ENCODE results near the gene SUOX. TPM values are rescaled to one million over a fixed set of nuclear protein-coding genes. Genes with fewer than 3 reads are reported as not detected.
A peak's percentile ranks its signal among the peaks of the same experiment; 100 is the strongest.

SUOX gene
- total RNA-seq, 2 donors from 2014 or later = 10.6 to 20.8 TPM

DNA sequence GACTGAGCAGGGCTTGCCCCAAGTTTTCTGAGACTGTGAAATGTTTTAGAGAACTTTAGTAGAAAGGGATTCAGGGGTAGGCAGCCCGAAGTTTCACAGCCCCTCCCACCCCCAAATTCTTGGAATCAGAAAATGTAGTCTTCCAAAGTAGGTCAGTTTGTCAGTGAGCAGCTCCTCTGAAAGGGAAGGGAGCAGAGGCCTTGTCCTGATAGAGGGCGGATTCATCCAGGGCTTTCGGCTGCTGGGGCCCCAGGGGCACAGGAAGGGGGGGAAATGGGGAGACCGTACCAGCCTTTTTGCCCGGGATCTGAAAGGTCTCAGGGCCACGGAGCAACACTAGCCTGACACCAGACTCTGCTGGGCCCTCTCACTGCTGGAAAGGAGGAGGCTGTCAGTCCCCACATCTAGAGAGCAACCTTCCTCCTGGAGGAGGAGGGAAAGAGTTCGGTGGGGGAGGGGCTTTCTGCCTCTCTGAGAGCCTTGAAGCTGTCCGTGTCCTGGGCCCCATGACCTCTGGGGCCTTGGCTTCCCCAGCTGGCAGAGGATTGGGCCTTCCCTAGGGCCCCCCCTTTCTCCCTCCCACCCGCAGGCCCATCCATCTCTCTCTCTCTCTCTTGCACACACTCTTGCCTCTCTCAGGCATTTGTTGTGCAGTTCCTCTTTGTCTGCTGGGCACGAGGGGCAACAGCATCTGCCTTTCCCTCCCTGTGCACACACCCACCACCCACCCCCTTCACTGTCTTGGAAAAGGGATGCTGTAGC lies 23.5 kb downstream of the SUOX start, which contains the start of gene IKZF4:
Gene IKZF4 (plus strand): TSS at position 621 of the 762 bp plus-strand sequence. CDS start 451 bp downstream, outside the sequence.
- H3K4me3 ChIP-seq = no peak within 1 kb of the TSS
- ATAC-seq = no peak
- no peaks in the 10 kb centered on the region for H3K36me3 ChIP-seq (replicated peaks in 1 of 2; ENCODE audit: insufficient read depth in 1 of 2, low read depth in 2 of 2)
- no peaks in the 10 kb centered on the region for H3K9me3 ChIP-seq
- no peaks in the 10 kb centered on the region for H3K27me3 ChIP-seq
- 46 to 62% methylated on average over 8 to 10 of the region's 10 CpGs for WGBS, 2 donors
- peak in 3 of 4 donors; percentile 26 to 46 (median 27) for DNase-seq
- TF ChIP-seq, protein P1, sequence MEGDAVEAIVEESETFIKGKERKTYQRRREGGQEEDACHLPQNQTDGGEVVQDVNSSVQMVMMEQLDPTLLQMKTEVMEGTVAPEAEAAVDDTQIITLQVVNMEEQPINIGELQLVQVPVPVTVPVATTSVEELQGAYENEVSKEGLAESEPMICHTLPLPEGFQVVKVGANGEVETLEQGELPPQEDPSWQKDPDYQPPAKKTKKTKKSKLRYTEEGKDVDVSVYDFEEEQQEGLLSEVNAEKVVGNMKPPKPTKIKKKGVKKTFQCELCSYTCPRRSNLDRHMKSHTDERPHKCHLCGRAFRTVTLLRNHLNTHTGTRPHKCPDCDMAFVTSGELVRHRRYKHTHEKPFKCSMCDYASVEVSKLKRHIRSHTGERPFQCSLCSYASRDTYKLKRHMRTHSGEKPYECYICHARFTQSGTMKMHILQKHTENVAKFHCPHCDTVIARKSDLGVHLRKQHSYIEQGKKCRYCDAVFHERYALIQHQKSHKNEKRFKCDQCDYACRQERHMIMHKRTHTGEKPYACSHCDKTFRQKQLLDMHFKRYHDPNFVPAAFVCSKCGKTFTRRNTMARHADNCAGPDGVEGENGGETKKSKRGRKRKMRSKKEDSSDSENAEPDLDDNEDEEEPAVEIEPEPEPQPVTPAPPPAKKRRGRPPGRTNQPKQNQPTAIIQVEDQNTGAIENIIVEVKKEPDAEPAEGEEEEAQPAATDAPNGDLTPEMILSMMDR (IDR thresholded peaks at IDR 0.05) = no peak
- no peak for TF ChIP-seq POLR2A (IDR thresholded peaks at IDR 0.05)
- H3K27ac ChIP-seq = peak within 1 kb of the TSS in 1 of 4 donors; percentile 25
- intact Hi-C loops (cut with DNase I) = no loop called here
- no peaks in the 10 kb centered on the region for H3K4me1 ChIP-seq

DNA sequence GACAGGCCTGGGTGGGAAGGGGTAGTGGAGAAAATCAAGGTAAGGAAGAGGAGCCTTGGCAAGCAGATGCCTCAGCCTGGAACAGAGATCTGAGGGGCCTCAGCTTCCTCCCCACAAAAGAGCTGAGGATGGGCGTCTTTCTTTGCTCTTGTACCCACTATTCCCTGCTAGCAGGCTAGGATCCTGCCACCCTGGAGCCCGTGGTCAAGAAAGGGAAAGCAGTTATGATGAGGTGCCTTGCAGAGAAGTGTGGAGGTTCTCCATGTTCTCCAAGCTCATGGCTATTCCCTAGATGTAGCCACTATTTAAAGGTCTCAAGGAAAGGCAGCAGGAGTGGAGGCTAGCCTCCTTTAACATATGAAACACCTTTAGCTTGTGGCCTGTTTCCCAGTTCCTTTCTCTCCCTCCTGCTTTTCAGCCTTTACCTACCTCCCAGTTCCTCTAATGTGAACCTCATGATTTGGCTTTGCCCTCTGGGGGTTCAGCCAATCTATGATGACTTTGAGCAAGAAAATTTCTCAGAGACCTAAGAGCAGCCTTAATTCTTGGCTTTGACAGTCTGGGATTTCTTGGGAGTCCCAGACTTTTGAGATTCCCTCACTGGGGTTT lies 24.9 kb downstream of the SUOX start:
- Histone ChIP-seq H3K4me3 (no peak overlapping the region), H3K4me1 (no peaks in the 10 kb centered on the region), H3K27ac (no peak overlapping the region), H3K27me3 (no peaks in the 10 kb centered on the region), H3K9me3 (no peaks in the 10 kb centered on the region), H3K36me3 (replicated peaks in 1 of 2; ENCODE audit: insufficient read depth in 1 of 2, low read depth in 2 of 2) (no peaks in the 10 kb centered on the region)
- intact Hi-C loops (cut with DNase I) = no loop called here
- DNase-seq = no peak
- TF ChIP-seq, protein P1 (IDR thresholded peaks at IDR 0.05) = no peak
- no peak for TF ChIP-seq POLR2A (IDR thresholded peaks at IDR 0.05)
- ATAC-seq = no peak
- 37 to 71% methylated on average over 2 of the region's 2 CpGs for WGBS, 2 donors

DNA sequence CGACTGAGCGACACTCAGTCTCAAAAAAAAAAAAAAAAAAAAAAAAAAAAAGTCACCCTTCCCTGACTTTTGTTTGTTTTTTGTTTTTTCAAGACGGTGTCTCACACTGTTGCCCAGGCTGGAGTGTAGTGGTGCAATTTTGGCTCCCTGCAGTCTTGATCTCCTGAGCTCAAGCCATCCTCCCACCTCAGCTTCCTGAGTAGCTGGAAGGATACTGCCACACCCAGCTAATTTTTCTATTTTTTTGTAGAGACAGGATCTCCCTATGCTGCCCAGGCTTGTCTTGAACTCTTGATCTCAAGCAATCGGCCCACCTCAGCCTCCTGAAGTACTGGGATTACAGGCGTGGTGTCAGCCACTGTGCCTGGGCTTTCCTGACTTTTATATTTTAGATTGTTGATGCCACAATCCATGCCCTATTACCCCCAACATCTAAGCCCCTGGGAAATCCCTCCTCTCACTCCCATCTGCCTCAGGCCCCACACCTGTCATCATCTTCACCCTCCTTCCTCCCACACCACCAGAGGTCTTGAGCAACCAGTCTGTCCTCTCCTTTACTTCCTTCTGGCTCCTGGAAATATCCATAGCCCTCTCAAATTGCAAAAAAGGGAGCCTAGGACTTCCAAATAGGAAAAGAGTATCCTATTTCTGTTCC lies 31.6 kb downstream of the SUOX start:
- no peak for DNase-seq
- H3K36me3 ChIP-seq (replicated peaks in 1 of 2; ENCODE audit: insufficient read depth in 1 of 2, low read depth in 2 of 2) = peaks cover 0 to 3% of the 10 kb centered on the region in 2 donors
- H3K27ac ChIP-seq = peak overlapping the region in 1 of 4 donors; percentile 66
- no peak overlapping the region for H3K4me3 ChIP-seq
- no peak for TF ChIP-seq POLR2A (IDR thresholded peaks at IDR 0.05)
- intact Hi-C loops (cut with DNase I) = no loop called here
- WGBS, 2 donors = 73 to 76% methylated on average over 3 to 5 of the region's 5 CpGs
- H3K27me3 ChIP-seq = no peaks in the 10 kb centered on the region
- ATAC-seq = no peak
- no peaks in the 10 kb centered on the region for H3K9me3 ChIP-seq
- H3K4me1 ChIP-seq = no peaks in the 10 kb centered on the region

DNA sequence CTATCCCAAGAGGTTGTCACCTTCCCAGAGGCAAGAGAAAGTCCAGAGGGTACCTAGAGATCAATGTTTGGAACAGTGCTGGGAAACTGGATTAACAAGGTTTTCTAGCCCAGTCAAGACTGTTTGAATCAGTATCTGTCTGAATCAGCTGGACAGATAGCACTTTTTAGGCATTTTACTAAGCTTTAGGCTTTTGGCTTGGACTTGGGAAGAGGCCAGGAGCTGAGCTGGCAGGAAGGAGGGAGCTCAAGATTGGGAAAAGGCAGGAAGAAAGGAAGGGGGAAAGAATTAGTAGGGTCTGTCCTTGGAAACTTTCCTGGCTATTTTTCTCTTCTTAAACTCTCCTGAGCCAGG lies 32.1 kb downstream of the SUOX start:
- ATAC-seq (no peak), DNase-seq (no peak)
- Histone ChIP-seq H3K4me3 (no peak overlapping the region), H3K9me3 (no peaks in the 10 kb centered on the region), H3K36me3 (replicated peaks in 1 of 2; ENCODE audit: insufficient read depth in 1 of 2, low read depth in 2 of 2) (peaks cover 0 to 3% of the 10 kb centered on the region in 2 donors), H3K27ac (peak overlapping the region in 1 of 4 donors; percentile 66), H3K27me3 (no peaks in the 10 kb centered on the region), H3K4me1 (no peaks in the 10 kb centered on the region)
- intact Hi-C loops (cut with DNase I) = no loop called here
- TF ChIP-seq, protein P1 (IDR thresholded peaks at IDR 0.05) = no peak
- TF ChIP-seq POLR2A (IDR thresholded peaks at IDR 0.05) = no peak

DNA sequence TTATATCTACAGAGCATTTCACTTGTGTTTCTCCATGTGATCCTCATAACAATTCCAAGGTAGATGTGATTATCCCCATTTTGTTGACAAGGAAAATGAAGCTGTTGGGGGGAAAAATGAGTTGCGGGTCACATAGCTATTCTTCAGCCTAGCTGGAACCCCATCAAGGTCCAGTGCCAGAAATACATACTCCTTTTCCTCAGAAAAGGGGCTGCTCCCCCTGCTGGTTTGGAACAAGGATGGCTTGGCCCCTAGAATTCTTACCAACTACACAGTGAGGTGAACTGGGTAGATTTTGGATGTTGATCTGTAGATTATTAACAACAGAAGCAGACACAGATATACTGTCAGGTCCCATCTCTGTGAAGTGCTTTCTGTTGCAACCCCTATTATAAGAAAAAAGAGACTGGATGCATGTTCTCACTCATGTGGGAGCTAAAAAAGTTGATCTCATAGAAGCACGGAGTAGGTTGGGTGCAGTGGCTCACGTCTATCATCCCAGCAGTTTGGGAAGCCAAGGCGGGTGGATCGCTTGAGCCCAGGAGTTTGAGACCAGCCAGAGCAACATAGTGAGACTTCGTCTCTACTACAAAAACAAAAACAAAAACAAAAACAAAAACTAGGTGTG lies 32.7 kb downstream of the SUOX start:
- DNase-seq = peak; percentile 51 to 64 (median 56)
- H3K27ac ChIP-seq = peak overlapping the region in 1 of 4 donors; percentile 66
- TF ChIP-seq, protein P1 (IDR thresholded peaks at IDR 0.05) = peak; percentile 43 to 74 (median 61)
- no peak for TF ChIP-seq POLR2A (IDR thresholded peaks at IDR 0.05)
- no peak overlapping the region for H3K4me3 ChIP-seq
- H3K27me3 ChIP-seq = no peaks in the 10 kb centered on the region
- ATAC-seq = peak; percentile 75
- H3K9me3 ChIP-seq = no peaks in the 10 kb centered on the region
- H3K4me1 ChIP-seq = no peaks in the 10 kb centered on the region
- H3K36me3 ChIP-seq (replicated peaks in 1 of 2; ENCODE audit: insufficient read depth in 1 of 2, low read depth in 2 of 2) = peaks cover 0 to 3% of the 10 kb centered on the region in 2 donors
- intact Hi-C loops (cut with DNase I) = loop anchor here (10.0 kb wide), 1 partner anchor 285 kb away; the partner anchor contains the start of gene GDF11
- WGBS, 2 donors = 72 to 75% methylated on average over 6 of the region's 6 CpGs

Measured in body of pancreas (tissue), 4 donors.